Immature natural killer cell (primary cell): Measurements from ENCODE around the gene ATP6V0A1. TPM values are rescaled to one million over a fixed set of nuclear protein-coding genes. Genes with fewer than 3 reads are reported as not detected.

Experiments used
- DNase-seq, 3 donors: peaks; one replicate each; pipeline ENCODE4 v3.0.0; 2022; ENCODE audit warnings: mixed read lengths in 1 of 3
- H3K27ac Mint-ChIP-seq, 6 donors: one replicate each; pipeline ENCODE4 v1.8.0; 2020; ENCODE audit warnings: mixed read lengths in 6 of 6, mild to moderate bottlenecking in 5 of 6, inconsistent platforms in 4 of 6, moderate library complexity in 3 of 6
- H3K27me3 Mint-ChIP-seq, 3 donors: one replicate each; pipeline ENCODE4 v1.8.0; 2020 to 2021; ENCODE audit warnings: low read depth in 3 of 3, mild to moderate bottlenecking in 3 of 3, mixed read lengths in 3 of 3, moderate library complexity in 3 of 3, inconsistent platforms in 1 of 3
- H3K36me3 Mint-ChIP-seq, 3 donors: one replicate each; pipeline ENCODE4 v1.8.0; 2020; ENCODE audit warnings: mixed read lengths in 3 of 3, inconsistent platforms in 2 of 3, mild to moderate bottlenecking in 2 of 3
- H3K4me1 Mint-ChIP-seq, 2 donors: one replicate each; pipeline ENCODE4 v1.8.0; 2020; ENCODE audit warnings: inconsistent platforms in 2 of 2, mild to moderate bottlenecking in 2 of 2, mixed read lengths in 2 of 2, moderate library complexity in 1 of 2
- H3K4me3 Mint-ChIP-seq, 5 donors: one replicate each; pipeline ENCODE4 v1.8.0; 2020; ENCODE audit warnings: mild to moderate bottlenecking in 5 of 5, mixed read lengths in 5 of 5, inconsistent platforms in 3 of 5, moderate library complexity in 3 of 5
- H3K9me3 Mint-ChIP-seq, 6 donors: one replicate each; pipeline ENCODE4 v1.8.0; 2020; ENCODE audit warnings: mild to moderate bottlenecking in 6 of 6, mixed read lengths in 6 of 6, inconsistent platforms in 4 of 6, moderate library complexity in 3 of 6
- polyA plus RNA-seq, 3 donors: library from polyadenylated mRNA; unstranded; fragments of 300-500 nt; fragmentation: Illumina TruSeq; gene quantifications; one replicate each; pipeline ENCODE4 v1.2.3, GENCODE V29; 2021

ATP6V0A1 gene
- polyA plus RNA-seq, 3 donors from 2014 or later, result 0.76 to 4.2 (median 1.4) TPM

- Mint-ChIP-seq H3K4me3 (no peak overlapping the region), H3K4me1 (peaks cover 7 to 14% of the 10 kb centered on the region in 2 donors), H3K27ac (no peak overlapping the region), H3K27me3 (peaks cover 5 to 13% (median 9%) of the 10 kb centered on the region in 3 donors), H3K9me3 (no peaks in the 10 kb centered on the region), H3K36me3 (peaks cover 0 to 5% (median 0%) of the 10 kb centered on the region in 3 donors)
- peak in 2 of 3 donors; percentile 17 to 28 for DNase-seq
Measured at GRCh38 chr17:42520540-42520951, 61.9 kb downstream of the ATP6V0A1 start.

- H3K36me3 Mint-ChIP-seq, result peaks cover 0 to 5% (median 0%) of the 10 kb centered on the region in 3 donors
- no peak overlapping the region for H3K4me3 Mint-ChIP-seq
- H3K9me3 Mint-ChIP-seq, result no peaks in the 10 kb centered on the region
- H3K4me1 Mint-ChIP-seq, result peaks cover 7 to 14% of the 10 kb centered on the region in 2 donors
- no peak for DNase-seq
- no peak overlapping the region for H3K27ac Mint-ChIP-seq
- H3K27me3 Mint-ChIP-seq, result peaks cover 2 to 13% (median 8%) of the 10 kb centered on the region in 3 donors
Measured at GRCh38 chr17:42521036-42521435, 62.4 kb downstream of the ATP6V0A1 start.

GRCh38 chr17:42521666-42522262 is 63.1 kb downstream of the ATP6V0A1 start:
- H3K27ac Mint-ChIP-seq, result no peak overlapping the region
- no peak overlapping the region for H3K4me3 Mint-ChIP-seq
- peaks cover 7 to 14% of the 10 kb centered on the region in 2 donors for H3K4me1 Mint-ChIP-seq
- no peaks in the 10 kb centered on the region for H3K9me3 Mint-ChIP-seq
- peaks cover 2 to 16% (median 8%) of the 10 kb centered on the region in 3 donors for H3K27me3 Mint-ChIP-seq
- DNase-seq, result no peak
- H3K36me3 Mint-ChIP-seq, result peaks cover 0 to 5% (median 0%) of the 10 kb centered on the region in 3 donors

GRCh38 chr17:42522263-42522790 is 63.6 kb downstream of the ATP6V0A1 start:
- peaks cover 0 to 5% (median 0%) of the 10 kb centered on the region in 3 donors for H3K36me3 Mint-ChIP-seq
- H3K27me3 Mint-ChIP-seq, result peaks cover 2 to 12% (median 8%) of the 10 kb centered on the region in 3 donors
- no peak overlapping the region for H3K4me3 Mint-ChIP-seq
- H3K9me3 Mint-ChIP-seq, result no peaks in the 10 kb centered on the region
- peaks cover 11 to 16% of the 10 kb centered on the region in 2 donors for H3K4me1 Mint-ChIP-seq
- no peak overlapping the region for H3K27ac Mint-ChIP-seq
- no peak for DNase-seq

- no peaks in the 10 kb centered on the region for H3K9me3 Mint-ChIP-seq
- H3K27ac Mint-ChIP-seq, result no peak overlapping the region
Measured at GRCh38 chr17:42522798-42523278, 64.2 kb downstream of the ATP6V0A1 start.

GRCh38 chr17:42525221-42525620 is 66.5 kb downstream of the ATP6V0A1 start:
- peaks cover 2 to 11% (median 5%) of the 10 kb centered on the region in 3 donors for H3K27me3 Mint-ChIP-seq
- H3K4me3 Mint-ChIP-seq, result no peak overlapping the region
- peaks cover 0 to 5% (median 0%) of the 10 kb centered on the region in 3 donors for H3K36me3 Mint-ChIP-seq
- peaks cover 26 to 29% of the 10 kb centered on the region in 2 donors for H3K4me1 Mint-ChIP-seq
- no peak overlapping the region for H3K27ac Mint-ChIP-seq
- DNase-seq, result no peak
- H3K9me3 Mint-ChIP-seq, result no peaks in the 10 kb centered on the region

More at GRCh38 chr17:42522798-42523278, 64.2 kb downstream of the ATP6V0A1 start:
- DNase-seq, result no peak
- peaks cover 0 to 5% (median 0%) of the 10 kb centered on the region in 3 donors for H3K36me3 Mint-ChIP-seq
- H3K4me3 Mint-ChIP-seq, result no peak overlapping the region
- H3K4me1 Mint-ChIP-seq, result peaks cover 9 to 14% of the 10 kb centered on the region in 2 donors
- peaks cover 2 to 11% (median 5%) of the 10 kb centered on the region in 3 donors for H3K27me3 Mint-ChIP-seq

GRCh38 chr17:42526031-42526444 is 67.4 kb downstream of the ATP6V0A1 start:
- no peak for DNase-seq
- H3K9me3 Mint-ChIP-seq, result no peaks in the 10 kb centered on the region
- no peak overlapping the region for H3K27ac Mint-ChIP-seq
- peaks cover 0 to 3% (median 0%) of the 10 kb centered on the region in 3 donors for H3K36me3 Mint-ChIP-seq
- peaks cover 1 to 11% (median 3%) of the 10 kb centered on the region in 3 donors for H3K27me3 Mint-ChIP-seq
- no peak overlapping the region for H3K4me3 Mint-ChIP-seq
- H3K4me1 Mint-ChIP-seq, result peaks cover 34 to 37% of the 10 kb centered on the region in 2 donors

GRCh38 chr17:42527932-42528331 is 69.3 kb downstream of the ATP6V0A1 start:
- Mint-ChIP-seq H3K4me3 (no peak overlapping the region), H3K27ac (no peak overlapping the region), H3K27me3 (peaks cover 0 to 11% (median 10%) of the 10 kb centered on the region in 3 donors), H3K4me1 (peaks cover 46 to 47% of the 10 kb centered on the region in 2 donors), H3K9me3 (no peaks in the 10 kb centered on the region), H3K36me3 (no peaks in the 10 kb centered on the region)
- DNase-seq, result no peak

GRCh38 chr17:42529061-42529460 is 70.4 kb downstream of the ATP6V0A1 start:
- peaks cover 51 to 54% of the 10 kb centered on the region in 2 donors for H3K4me1 Mint-ChIP-seq

GRCh38 chr17:42530952-42531454 is 72.3 kb downstream of the ATP6V0A1 start:
- Mint-ChIP-seq H3K9me3 (no peaks in the 10 kb centered on the region), H3K27ac (peak overlapping the region; percentile 80 to 90 (median 90)), H3K4me1 (peaks cover 56 to 60% of the 10 kb centered on the region in 2 donors), H3K4me3 (peak overlapping the region; percentile 76 to 89 (median 84)), H3K27me3 (peaks cover 0 to 13% (median 5%) of the 10 kb centered on the region in 3 donors), H3K36me3 (no peaks in the 10 kb centered on the region)
- DNase-seq, result no peak

More at GRCh38 chr17:42529061-42529460, 70.4 kb downstream of the ATP6V0A1 start:
- H3K9me3 Mint-ChIP-seq, result no peaks in the 10 kb centered on the region
- DNase-seq, result no peak
- peak overlapping the region in 5 of 6 donors; percentile 16 to 96 (median 77) for H3K27ac Mint-ChIP-seq
- H3K4me3 Mint-ChIP-seq, result peak overlapping the region in 4 of 5 donors; percentile 21 to 89 (median 72)
- H3K27me3 Mint-ChIP-seq, result peaks cover 0 to 13% (median 10%) of the 10 kb centered on the region in 3 donors
- H3K36me3 Mint-ChIP-seq, result no peaks in the 10 kb centered on the region

- Mint-ChIP-seq H3K4me1 (peaks cover 57 to 61% of the 10 kb centered on the region in 2 donors), H3K27ac (peak overlapping the region; percentile 80 to 90 (median 90)), H3K27me3 (peaks cover 0 to 13% (median 2%) of the 10 kb centered on the region in 3 donors), H3K4me3 (peak overlapping the region; percentile 76 to 89 (median 84)), H3K9me3 (no peaks in the 10 kb centered on the region), H3K36me3 (no peaks in the 10 kb centered on the region)
- DNase-seq, result peak; percentile 65 to 69 (median 67)
Measured at GRCh38 chr17:42531455-42532354, 73.0 kb downstream of the ATP6V0A1 start.

- DNase-seq, result no peak
- Mint-ChIP-seq H3K4me3 (peak overlapping the region; percentile 74 to 89 (median 87)), H3K27me3 (peaks cover 0 to 10% (median 0%) of the 10 kb centered on the region in 3 donors), H3K9me3 (peaks cover 0 to 2% (median 0%) of the 10 kb centered on the region in 6 donors), H3K4me1 (peaks cover 45 to 48% of the 10 kb centered on the region in 2 donors), H3K36me3 (peaks cover 0 to 6% (median 0%) of the 10 kb centered on the region in 3 donors), H3K27ac (peak overlapping the region; percentile 79 to 92 (median 87))
Measured at GRCh38 chr17:42535155-42536047, 76.7 kb downstream of the ATP6V0A1 start.
